GM23338 (cell line): ENCODE data around the gene TUBB1. TPM values are rescaled to one million over a fixed set of nuclear protein-coding genes. Genes with fewer than 3 reads are reported as not detected.

ENCODE experiments used
- ATAC-seq: fragments of 200-7000 bp; cut with Tn5 transposase; 3 replicates; pipeline ENCODE4 v1.9.1; 2020
- DNase-seq: peaks from one replicate; pipeline ENCODE4 v3.0.0-alpha.2; 2015; ENCODE audit warnings: low spot score
- H2AFZ ChIP-seq: fragments of 200-600 bp; sonication (generic); 2 replicates; pipeline ENCODE4 v1.8.0; 2016; ENCODE audit warnings: antibody characterized with exemption, mild to moderate bottlenecking, moderate library complexity
- H3F3A ChIP-seq: fragments of 200-600 bp; sonication (generic); replicated peaks from 2 replicates; pipeline ENCODE4 v1.8.0; 2017; ENCODE audit warnings: antibody characterized with exemption, mixed run types, low read depth
- H3K27ac ChIP-seq: fragments of 200-600 bp; sonication (generic); 2 replicates; pipeline ENCODE4 v1.6.1; 2016; ENCODE audit warnings: low read depth
- H3K27me3 ChIP-seq: fragments of 200-600 bp; sonication (generic); 2 replicates; pipeline ENCODE4 v1.8.0; 2016; ENCODE audit warnings: mild to moderate bottlenecking, mixed run types, moderate library complexity; ENCODE audit not compliant: insufficient read depth
- H3K36me3 ChIP-seq: fragments of 200-600 bp; sonication (generic); 2 replicates; pipeline ENCODE4 v1.8.0; 2016; ENCODE audit warnings: mild to moderate bottlenecking; ENCODE audit not compliant: insufficient read depth
- H3K4me1 ChIP-seq: fragments of 200-600 bp; sonication (generic); 2 replicates; pipeline ENCODE4 v1.8.0; 2016; ENCODE audit warnings: mild to moderate bottlenecking, moderate library complexity; ENCODE audit not compliant: insufficient read depth
- H3K4me2 ChIP-seq: fragments of 200-600 bp; sonication (generic); 2 replicates; pipeline ENCODE4 v1.7.1; 2017; ENCODE audit warnings: mixed run types
- H3K4me3 ChIP-seq: fragments of 200-600 bp; sonication (generic); 2 replicates; pipeline ENCODE4 v1.6.1; 2016; ENCODE audit warnings: mixed run types
- H3K79me2 ChIP-seq: fragments of 200-600 bp; sonication (generic); replicated peaks from 2 replicates; pipeline ENCODE4 v1.8.0; 2017; ENCODE audit warnings: mild to moderate bottlenecking; ENCODE audit not compliant: insufficient read depth
- H3K9me2 ChIP-seq: fragments of 200-600 bp; sonication (generic); 2 replicates; pipeline ENCODE4 v1.8.0; 2017; ENCODE audit not compliant: insufficient read depth
- H4K20me1 ChIP-seq: fragments of 200-600 bp; sonication (generic); replicated peaks from 2 replicates; pipeline ENCODE4 v1.8.0; 2017; ENCODE audit warnings: mild to moderate bottlenecking; ENCODE audit not compliant: insufficient read depth
- H3K27ac Mint-ChIP-seq: 2 replicates; pipeline ENCODE4 v1.8.0; 2020; ENCODE audit warnings: inconsistent platforms, mild to moderate bottlenecking, moderate library complexity, mixed read lengths
- H3K27me3 Mint-ChIP-seq: 3 replicates; pipeline ENCODE4 v1.8.0; 2022; ENCODE audit warnings: low read depth, mild to moderate bottlenecking, moderate library complexity, mixed read lengths, inconsistent platforms; ENCODE audit not compliant: insufficient read depth, poor library complexity
- H3K36me3 Mint-ChIP-seq: 3 replicates; pipeline ENCODE4 v1.8.0; 2021; ENCODE audit warnings: low read depth, mild to moderate bottlenecking, inconsistent platforms, moderate library complexity, mixed read lengths
- H3K4me1 Mint-ChIP-seq: 3 replicates; pipeline ENCODE4 v1.8.0; 2020; ENCODE audit warnings: mild to moderate bottlenecking, inconsistent platforms, mixed read lengths
- H3K4me3 Mint-ChIP-seq: 3 replicates; pipeline ENCODE4 v1.8.0; 2021; ENCODE audit warnings: moderate library complexity, mild to moderate bottlenecking, inconsistent platforms, mixed read lengths
- H3K9me3 Mint-ChIP-seq: 3 replicates; pipeline ENCODE4 v1.8.0; 2020; ENCODE audit warnings: moderate library complexity, mild to moderate bottlenecking, inconsistent platforms, mixed read lengths
- CREB1 ChIP-seq: fragments of 250-450 bp; sonication (Bioruptor Pico); IDR thresholded peaks from 2 replicates; pipeline ENCODE4 v1.5.0; 2020; ENCODE audit warnings: low read depth, mild to moderate bottlenecking, moderate library complexity
- EZH2 ChIP-seq: fragments of 200-600 bp; sonication (generic); IDR thresholded peaks from one replicate; pipeline ENCODE4 v1.8.0; 2017; ENCODE audit warnings: antibody characterized with exemption, mild to moderate bottlenecking, low read depth; ENCODE audit not compliant: unreplicated experiment
- REST ChIP-seq: IDR thresholded peaks from one replicate; pipeline ENCODE4 v1.6.1; 2018; ENCODE audit warnings: antibody characterized with exemption; ENCODE audit not compliant: unreplicated experiment
- ZNF114 ChIP-seq: fragments of 250-450 bp; sonication (Bioruptor Pico); IDR thresholded peaks from 2 replicates; pipeline ENCODE4 v1.5.0; 2020; ENCODE audit warnings: mild to moderate bottlenecking, moderate library complexity
- ZNF331 ChIP-seq: fragments of 250-450 bp; sonication (Bioruptor Pico); IDR thresholded peaks from 2 replicates; pipeline ENCODE4 v1.5.0; 2020; ENCODE audit warnings: low read depth, mild to moderate bottlenecking, moderate library complexity
- ZNF462 ChIP-seq: fragments of 250-450 bp; sonication (Bioruptor Pico); IDR thresholded peaks from 2 replicates; pipeline ENCODE4 v1.5.0; 2020; ENCODE audit warnings: mild to moderate bottlenecking, moderate library complexity
- polyA plus RNA-seq: library from polyadenylated mRNA; unstranded; fragments of >200 nt; fragmentation: Nextera tagmentation; extraction: Ambion mirVana; gene quantifications from 2 replicates; pipeline ENCODE4 v1.2.1, GENCODE V29; 2016
- total RNA-seq: library from RNA; depleted of rRNA; stranded (reverse); fragments of >200 nt; shearing (Covaris generic); gene quantifications from 2 replicates; pipeline ENCODE4 v1.2.3, GENCODE V29; 2014
- TF ChIP-seq, protein P1 (sequence below): IDR thresholded peaks from 2 replicates; pipeline ENCODE4 v1.6.1; 2016; ENCODE audit warnings: antibody characterized with exemption

Gene TUBB1
- total and polyA plus RNA-seq, 2 experiments from 2014 or later = not detected

GRCh38 chr20:59037386-59037785, 18.2 kb downstream of the TUBB1 start:
- H3K4me3 Mint-ChIP-seq = no peak overlapping the region
- H3F3A ChIP-seq = peaks cover 3% of the 10 kb centered on the region; the same call in 1 of the 2 replicates

More at GRCh38 chr20:59037386-59037785, 18.2 kb downstream of the TUBB1 start:
- Histone ChIP-seq H3K4me1 (peaks cover 10% of the 10 kb centered on the region; the same call in 1 of the 2 replicates), H3K4me3 (no peak overlapping the region), H3K79me2 (peaks cover 55% of the 10 kb centered on the region), H3K4me2 (no peak overlapping the region), H3K9me2 (no peaks in the 10 kb centered on the region), H3K27me3 (no peaks in the 10 kb centered on the region), H3K36me3 (peaks cover 37% of the 10 kb centered on the region), H4K20me1 (peaks cover 24% of the 10 kb centered on the region), H3K27ac (no peak overlapping the region), H2AFZ (no peak overlapping the region)
- Mint-ChIP-seq H3K4me1 (peaks cover 13% of the 10 kb centered on the region), H3K36me3 (peaks cover 47% of the 10 kb centered on the region), H3K27ac (no peak overlapping the region), H3K9me3 (no peaks in the 10 kb centered on the region), H3K27me3 (peaks cover 3% of the 10 kb centered on the region)
- ATAC-seq (no peak), DNase-seq (no peak)
- TF ChIP-seq EZH2 (no peak), REST (no peak), CREB1 (no peak), ZNF331 (CRISPR knock-in tag) (no peak), ZNF462 (no peak), ZNF114 (CRISPR knock-in tag) (no peak)
- TF ChIP-seq, protein P1, sequence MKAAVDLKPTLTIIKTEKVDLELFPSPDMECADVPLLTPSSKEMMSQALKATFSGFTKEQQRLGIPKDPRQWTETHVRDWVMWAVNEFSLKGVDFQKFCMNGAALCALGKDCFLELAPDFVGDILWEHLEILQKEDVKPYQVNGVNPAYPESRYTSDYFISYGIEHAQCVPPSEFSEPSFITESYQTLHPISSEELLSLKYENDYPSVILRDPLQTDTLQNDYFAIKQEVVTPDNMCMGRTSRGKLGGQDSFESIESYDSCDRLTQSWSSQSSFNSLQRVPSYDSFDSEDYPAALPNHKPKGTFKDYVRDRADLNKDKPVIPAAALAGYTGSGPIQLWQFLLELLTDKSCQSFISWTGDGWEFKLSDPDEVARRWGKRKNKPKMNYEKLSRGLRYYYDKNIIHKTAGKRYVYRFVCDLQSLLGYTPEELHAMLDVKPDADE = no peak
